HFF-Myc (cell line): Measurements from ENCODE around the gene LRP1-AS.

Experiments
- DNase-seq: peaks from one replicate; pipeline ENCODE4 v3.0.0-alpha.2; 2011; ENCODE audit warnings: low read depth; ENCODE audit errors: extremely low read depth
- H3K4me3 ChIP-seq: replicated peaks from 2 replicates; pipeline ENCODE4 v1.5.1; 2011; ENCODE audit warnings: low read depth, mild to moderate bottlenecking, control low read depth, low read length
- TF ChIP-seq, protein P1 (sequence below): IDR thresholded peaks from 2 replicates; pipeline ENCODE4 v1.5.1; 2012; ENCODE audit warnings: mild to moderate bottlenecking, low read depth, low read length, control low read depth; ENCODE audit errors: missing control alignments

LRP1-AS gene

DNA sequence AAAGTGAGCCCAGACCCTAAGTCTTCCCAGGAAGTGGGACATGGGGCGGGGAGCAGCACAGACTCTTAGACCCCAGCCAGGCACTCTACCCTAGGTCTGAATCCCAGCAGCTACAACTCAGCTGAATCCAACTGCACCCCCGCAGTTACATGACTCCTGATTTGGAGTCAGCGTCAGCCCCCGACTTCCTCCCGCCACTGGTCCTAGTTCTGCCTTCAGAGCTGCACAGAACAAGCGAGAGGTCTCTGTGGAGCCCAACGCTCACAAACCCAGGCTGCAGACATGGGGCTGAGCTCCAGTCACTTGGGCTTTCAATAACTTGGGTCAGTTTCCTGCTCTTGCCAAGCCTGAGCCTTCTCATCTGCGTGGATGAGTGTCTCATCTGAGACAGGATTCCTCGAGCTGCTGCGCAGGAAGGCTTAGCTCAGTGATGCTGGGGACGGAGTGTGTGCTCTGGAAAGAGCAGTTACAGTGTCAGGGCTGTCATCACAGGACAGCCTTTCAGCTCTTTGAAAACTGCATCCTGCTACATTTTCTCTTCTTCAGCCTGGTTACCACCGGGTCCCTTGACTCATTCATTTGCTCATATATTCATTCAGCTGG, 38.6 kb upstream of the LRP1-AS start:
- no peak overlapping the region for H3K4me3 ChIP-seq
- no peak for DNase-seq
- TF ChIP-seq, protein P1, sequence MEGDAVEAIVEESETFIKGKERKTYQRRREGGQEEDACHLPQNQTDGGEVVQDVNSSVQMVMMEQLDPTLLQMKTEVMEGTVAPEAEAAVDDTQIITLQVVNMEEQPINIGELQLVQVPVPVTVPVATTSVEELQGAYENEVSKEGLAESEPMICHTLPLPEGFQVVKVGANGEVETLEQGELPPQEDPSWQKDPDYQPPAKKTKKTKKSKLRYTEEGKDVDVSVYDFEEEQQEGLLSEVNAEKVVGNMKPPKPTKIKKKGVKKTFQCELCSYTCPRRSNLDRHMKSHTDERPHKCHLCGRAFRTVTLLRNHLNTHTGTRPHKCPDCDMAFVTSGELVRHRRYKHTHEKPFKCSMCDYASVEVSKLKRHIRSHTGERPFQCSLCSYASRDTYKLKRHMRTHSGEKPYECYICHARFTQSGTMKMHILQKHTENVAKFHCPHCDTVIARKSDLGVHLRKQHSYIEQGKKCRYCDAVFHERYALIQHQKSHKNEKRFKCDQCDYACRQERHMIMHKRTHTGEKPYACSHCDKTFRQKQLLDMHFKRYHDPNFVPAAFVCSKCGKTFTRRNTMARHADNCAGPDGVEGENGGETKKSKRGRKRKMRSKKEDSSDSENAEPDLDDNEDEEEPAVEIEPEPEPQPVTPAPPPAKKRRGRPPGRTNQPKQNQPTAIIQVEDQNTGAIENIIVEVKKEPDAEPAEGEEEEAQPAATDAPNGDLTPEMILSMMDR: no peak

GRCh38 chr12:57185403-57185802, 38.0 kb upstream of the LRP1-AS start:
- TF ChIP-seq, protein P1: no peak
- H3K4me3 ChIP-seq: no peak overlapping the region
- no peak for DNase-seq

GRCh38 chr12:57183939-57184725, 36.7 kb upstream of the LRP1-AS start:
- no peak for DNase-seq
- H3K4me3 ChIP-seq: no peak overlapping the region
- TF ChIP-seq, protein P1: no peak

GRCh38 chr12:57182918-57183575, 35.6 kb upstream of the LRP1-AS start:
- DNase-seq: peak; percentile 37
- no peak overlapping the region for H3K4me3 ChIP-seq
- TF ChIP-seq, protein P1: peak; percentile 93

GRCh38 chr12:57181561-57182155, 34.2 kb upstream of the LRP1-AS start:
- TF ChIP-seq, protein P1: no peak
- no peak overlapping the region for H3K4me3 ChIP-seq
- no peak for DNase-seq

DNA sequence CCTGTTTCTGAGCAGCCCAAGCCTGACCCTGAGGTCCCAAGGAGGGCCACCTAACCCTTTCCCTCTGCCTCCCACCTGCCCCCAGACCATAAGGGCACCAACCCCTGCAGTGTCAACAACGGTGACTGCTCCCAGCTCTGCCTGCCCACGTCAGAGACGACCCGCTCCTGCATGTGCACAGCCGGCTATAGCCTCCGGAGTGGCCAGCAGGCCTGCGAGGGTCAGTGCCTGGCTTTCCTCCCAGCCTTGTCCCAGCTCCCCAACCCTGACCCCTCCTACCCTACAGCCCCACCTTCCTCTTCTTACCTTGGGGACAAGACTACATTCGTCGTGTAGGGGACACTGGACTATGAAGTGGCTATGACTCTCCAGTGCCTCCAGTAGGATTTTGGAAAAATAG, 33.7 kb upstream of the LRP1-AS start:
- no peak overlapping the region for H3K4me3 ChIP-seq
- no peak for DNase-seq
- TF ChIP-seq, protein P1: no peak
